A549 treated with Hydrocortisone at 1 μM for 4 hours (cell line): ENCODE data around the gene WDR74. TPM values are rescaled to one million over a fixed set of nuclear protein-coding genes. Genes with fewer than 3 reads are reported as not detected.

Source experiments
- total RNA-seq: library from RNA; stranded (reverse); fragments of 200-300 nt; extraction: Qiagen RNA extraction; gene quantifications from 5 replicates; pipeline ENCODE4 v1.2.3, GENCODE V29; 2022

WDR74 gene
- total RNA-seq = 74.2 to 79.9 TPM (median 78.7 TPM) in 5 replicates

DNA sequence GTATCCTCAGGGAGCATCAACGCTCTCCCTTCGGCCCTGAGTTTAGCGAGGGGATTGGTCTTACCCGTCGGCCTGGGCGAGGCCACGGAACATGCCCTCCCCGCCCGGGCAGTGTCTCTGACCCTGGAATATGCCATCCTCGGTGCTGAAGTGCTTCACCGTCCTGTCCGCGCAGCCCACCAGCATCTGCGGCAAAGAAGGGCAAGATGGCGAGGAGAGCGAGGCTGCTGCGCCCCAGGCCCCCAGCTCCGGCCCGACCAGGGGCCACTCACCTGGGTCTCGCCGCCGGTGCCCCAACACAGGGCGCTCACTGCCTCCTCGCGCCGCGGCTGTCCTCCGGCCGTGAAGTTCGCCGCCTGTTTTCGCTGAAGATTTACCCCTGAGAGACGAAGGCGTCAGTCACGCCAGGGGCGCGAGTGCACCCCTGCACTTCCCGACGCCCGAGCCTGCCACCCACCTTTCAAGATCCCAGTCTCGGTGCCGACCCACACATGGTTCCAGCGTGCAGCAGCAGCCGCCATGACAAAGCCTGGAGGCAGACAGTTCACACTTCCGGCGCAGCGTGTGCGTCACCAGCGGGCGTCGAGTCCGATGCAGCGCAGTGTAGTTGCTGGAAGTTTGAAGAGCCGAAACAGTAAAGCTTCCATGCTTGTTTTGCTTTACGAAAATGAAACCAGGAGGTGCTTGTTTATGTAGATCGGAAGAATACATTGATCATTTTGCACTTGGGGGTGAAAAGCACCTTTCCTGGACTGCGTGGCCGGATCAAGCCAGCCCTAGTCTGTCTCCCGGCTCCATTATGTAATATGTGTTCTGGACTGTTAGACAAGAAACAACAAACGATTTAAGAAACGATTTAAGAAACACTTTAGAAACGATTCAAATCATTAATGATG is at the start of gene WDR74:
TSS of gene WDR74 (minus strand) at position 541 of the 896 bp plus-strand sequence. CDS start at position 521, 20 bp downstream.

GRCh38 chr11:62880803-62881578 is 41.6 kb upstream of the WDR74 start, which contains the start of gene SLC3A2:
TSS of gene SLC3A2 (plus strand) at chr11:62880896. CDS start at chr11:62881024, 128 bp downstream.

DNA sequence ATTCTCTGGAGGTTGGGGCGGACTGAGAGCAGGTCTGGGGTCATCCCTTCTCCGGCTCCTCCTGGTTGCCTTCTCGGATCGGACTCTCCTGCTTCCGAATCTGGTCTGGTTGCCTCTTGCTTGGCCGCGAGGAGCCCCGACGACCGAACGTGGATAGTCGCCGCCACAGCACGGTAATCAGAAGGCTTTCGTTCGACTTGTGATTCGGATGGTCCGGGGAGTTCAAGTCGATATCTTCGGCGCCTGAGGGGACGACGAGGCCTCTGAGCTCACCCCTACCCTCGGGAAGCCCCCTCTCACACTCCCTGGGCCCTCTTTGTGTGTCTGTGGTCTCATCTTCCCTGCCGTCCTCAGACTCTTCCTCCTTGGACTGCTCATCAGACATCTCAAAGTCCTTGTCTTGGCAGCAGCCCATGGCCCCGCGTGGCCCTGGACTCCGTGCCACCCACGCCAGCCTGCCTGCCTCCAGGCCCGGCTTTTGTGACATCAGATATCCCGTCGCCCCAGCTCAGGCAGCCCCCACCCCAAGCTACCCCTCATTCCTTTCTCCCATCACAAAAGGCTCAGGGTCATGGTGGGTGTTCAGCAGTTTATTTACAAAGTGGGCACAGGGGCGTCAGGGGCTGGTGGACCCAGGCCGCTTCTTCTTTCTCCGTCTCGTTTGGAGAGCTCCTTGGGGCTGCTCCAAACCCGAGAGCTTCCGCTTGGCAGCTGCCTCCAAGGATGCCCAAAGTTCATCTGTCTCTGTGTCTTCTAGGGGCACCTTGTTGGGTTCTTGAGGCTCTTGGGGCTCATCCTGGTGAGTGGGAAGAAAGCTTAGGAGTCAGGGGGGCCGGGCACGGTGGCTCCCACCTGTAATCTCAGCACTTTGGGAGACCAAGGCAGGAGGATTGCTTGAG is 6.8 kb downstream of the WDR74 start, which contains the start of gene TEX54:
TSS of gene TEX54 (minus strand) at position 506 of the 899 bp plus-strand sequence.

GRCh38 chr11:62831520-62832335 is 7.7 kb downstream of the WDR74 start, which contains the start of gene STX5:
TSS of gene STX5 (minus strand) at chr11:62832051. CDS start at chr11:62831243, 808 bp downstream.

GRCh38 chr11:62805076-62805892 is 34.1 kb downstream of the WDR74 start, which contains the start of gene NXF1:
TSS of gene NXF1 (minus strand) at chr11:62805440. CDS start at chr11:62805356, 84 bp downstream.

GRCh38 chr11:62791501-62792201 is 47.7 kb downstream of the WDR74 start, which contains the start of gene TMEM223:
TSS of gene TMEM223 (minus strand) at chr11:62792006. CDS start at chr11:62791994, 12 bp downstream.

GRCh38 chr11:62787005-62787759 is 52.2 kb downstream of the WDR74 start, which contains the start of gene TMEM179B:
TSS of gene TMEM179B (plus strand) at chr11:62787402. CDS start at chr11:62787432, 30 bp downstream.

Other genes starting within 250 kb of the WDR74 start
- gene TUT1, start 248.1 kb downstream of the WDR74 start, total RNA-seq = 15.8 to 17.4 TPM (median 16.7 TPM) in 5 replicates
- 84.4 to 102 TPM (median 85.9 TPM) in 5 replicates for gene MTA2, start 237.7 kb downstream of the WDR74 start, total RNA-seq
- 19.0 to 23.2 TPM (median 21.8 TPM) in 5 replicates for gene EML3, start 226.8 kb downstream of the WDR74 start, total RNA-seq
- 3.5 to 4.7 TPM (median 4.4 TPM) in 5 replicates for gene ROM1, start 226.3 kb downstream of the WDR74 start, total RNA-seq
- gene B3GAT3, start 217.6 kb downstream of the WDR74 start, total RNA-seq = 45.9 to 56.9 TPM (median 52.4 TPM) in 5 replicates
- 243 to 305 TPM (median 258 TPM) in 5 replicates for gene GANAB, start 193.0 kb downstream of the WDR74 start, total RNA-seq
- 20.6 to 22.8 TPM (median 21.6 TPM) in 5 replicates for gene INTS5, start 186.3 kb downstream of the WDR74 start, total RNA-seq
- 115 to 147 TPM (median 128 TPM) in 5 replicates for gene C11orf98, start 174.4 kb downstream of the WDR74 start, total RNA-seq
- 8.2 to 15.6 TPM (median 12.8 TPM) in 5 replicates for gene CSKMT, start 174.3 kb downstream of the WDR74 start, total RNA-seq
- gene UQCC3, start 167.9 kb downstream of the WDR74 start, total RNA-seq = 22.5 to 36.2 TPM (median 32.9 TPM) in 5 replicates
- 3.9 to 5.5 TPM (median 5.2 TPM) in 5 replicates for gene LBHD1, start 167.3 kb downstream of the WDR74 start, total RNA-seq
- 106 to 120 TPM (median 114 TPM) in 5 replicates for gene UBXN1, start 160.5 kb downstream of the WDR74 start, total RNA-seq
- gene LRRN4CL, start 150.1 kb downstream of the WDR74 start, total RNA-seq = 0.07 to 0.13 TPM (median 0.11 TPM) in 4 of 5 replicates, not detected in the other
- gene BSCL2, start 132.2 kb downstream of the WDR74 start, total RNA-seq = 63.8 to 87.2 TPM (median 72.5 TPM) in 5 replicates
- gene GNG3, start 131.9 kb downstream of the WDR74 start, total RNA-seq = not detected in 5 replicates
- 38.5 to 50.6 TPM (median 40.7 TPM) in 5 replicates for gene HNRNPUL2, start 112.1 kb downstream of the WDR74 start, total RNA-seq
- gene TTC9C, start 111.1 kb downstream of the WDR74 start, total RNA-seq = 29.2 to 32.7 TPM (median 31.6 TPM) in 5 replicates
- gene ZBTB3, start 85.4 kb downstream of the WDR74 start, total RNA-seq = 1.0 to 1.6 TPM (median 1.5 TPM) in 5 replicates
- 156 to 190 TPM (median 177 TPM) in 5 replicates for gene POLR2G, start 78.0 kb downstream of the WDR74 start, total RNA-seq
- gene TAF6L, start 68.2 kb downstream of the WDR74 start, total RNA-seq = 12.6 to 15.2 TPM (median 13.6 TPM) in 5 replicates
- gene TMEM179B, start 52.2 kb downstream of the WDR74 start, total RNA-seq = 64.4 to 93.7 TPM (median 85.8 TPM) in 5 replicates
- 20.1 to 29.2 TPM (median 26.5 TPM) in 5 replicates for gene TMEM223, start 47.6 kb downstream of the WDR74 start, total RNA-seq
- gene NXF1, start 34.1 kb downstream of the WDR74 start, total RNA-seq = 47.7 to 51.9 TPM (median 49.5 TPM) in 5 replicates
- 19.0 to 25.5 TPM (median 24.6 TPM) in 5 replicates for gene STX5, start 7.5 kb downstream of the WDR74 start, total RNA-seq
- not detected in 5 replicates for gene TEX54, start 6.7 kb downstream of the WDR74 start, total RNA-seq
- 945 to 1,067 TPM (median 951 TPM) in 5 replicates for gene SLC3A2, start 41.3 kb upstream of the WDR74 start, total RNA-seq
- gene CHRM1, start 81.8 kb upstream of the WDR74 start, total RNA-seq = 0.06 to 0.13 TPM (median 0.08 TPM) in 5 replicates
- not detected in 5 replicates for gene SLC22A6, start 145.4 kb upstream of the WDR74 start, total RNA-seq
- not detected in 5 replicates for gene SLC22A8, start 176.3 kb upstream of the WDR74 start, total RNA-seq